Right lobe of liver (tissue), 6 donors: Measurements from ENCODE around the gene MGAT2. TPM values are rescaled to one million over a fixed set of nuclear protein-coding genes. Genes with fewer than 3 reads are reported as not detected.

Experiments used
- ATAC-seq, 4 donors: fragments of 200-7000 bp; cut with Tn5 transposase; one replicate each; pipeline ENCODE4 v1.9.1; 2020; ENCODE audit warnings: mild to moderate bottlenecking in 4 of 4, moderate library complexity in 4 of 4
- DNase-seq, 3 donors: peaks; one replicate each; pipeline ENCODE4 v3.0.0-alpha.2; 2020
- H3K27ac ChIP-seq, 3 donors: fragments of 200-600 bp; one replicate each; pipeline ENCODE4 v1.8.0; 2022
- H3K27me3 ChIP-seq, 2 donors: fragments of 200-600 bp; one replicate each; pipeline ENCODE4 v1.8.0; 2022
- H3K36me3 ChIP-seq, 4 donors: fragments of 200-600 bp; sonication (generic) in 1 of 4; one replicate each; pipeline versions ENCODE4 v1.5.1 to v1.8.0; 2017 to 2022; ENCODE audit warnings: control low read depth in 1 of 4
- H3K4me1 ChIP-seq, 4 donors: fragments of 200-600 bp; sonication (generic) in 1 of 4; one replicate each; pipeline versions ENCODE4 v1.5.1 to v1.8.0; 2017 to 2022; ENCODE audit warnings: control low read depth in 1 of 4
- H3K4me3 ChIP-seq, 3 donors: fragments of 200-600 bp; one replicate each; pipeline ENCODE4 v1.8.0; 2022
- H3K9me3 ChIP-seq, 4 donors: fragments of 200-600 bp; sonication (generic) in 1 of 4; one replicate each; pipeline versions ENCODE4 v1.5.1 to v1.8.0; 2017 to 2022; ENCODE audit warnings: control low read depth in 1 of 4
- POLR2A ChIP-seq: fragments of 450-650 bp; IDR thresholded peaks from one replicate; pipeline ENCODE4 v1.6.1; 2017; ENCODE audit warnings: antibody characterized with exemption, mild to moderate bottlenecking
- WGBS: methylation state at CpG from one replicate; pipeline ENCODE4 v1.1.6; 2018; ENCODE audit warnings: low coverage, low lambda C conversion rate; ENCODE audit not compliant: insufficient coverage; ENCODE audit errors: missing lambda C conversion rate; 5-methylcytosine and 5-hydroxymethylcytosine counted together
- intact Hi-C, 2 donors: fragments of 100-400 bp; cut with DNase I; formaldehyde crosslinking; loops; one replicate each; pipeline versions ENCODE4 v1.11.2 to v1.14.1; 2022
- long read RNA-seq: library from polyadenylated mRNA; unstranded; transcript quantifications from one replicate; pipeline ENCODE4 v2.0.0, GENCODE V29; 2019
- total RNA-seq, 6 experiments: library from RNA; depleted of rRNA in 2 of 6; stranded (reverse); fragments of >200 nt in 2 of 6; fragmentation: NEBNext Ultra II Directional in 3 of 6; extraction: Animal tissue kit (Norgen Biotek cat#: 25700) in 3 of 6; gene quantifications; one replicate each; pipeline versions ENCODE4 v1.1.0 to v1.2.4, GENCODE V29; 2016 to 2023
- TF ChIP-seq, protein P1 (sequence below), 4 donors: fragments of 200-600 bp in 3 of 4; fragments of 450-650 bp in 1 of 4; IDR thresholded peaks; one replicate each; pipeline versions ENCODE4 v1.5.1 to v1.8.0; 2016 to 2022; ENCODE audit warnings: antibody characterized with exemption in 4 of 4, mild to moderate bottlenecking in 2 of 4
- donor health status: DM: no; HTN: yes; CAD: no.
- donor health status: DM: no; HTN: no; CAD: no.
- donor health status: DM: no; HTN: no; CAD: no.
- donor health status: DM: no; HTN: yes; CAD: no.
- donor health status: DM: no; HTN: yes; CAD: no.

The MGAT2 gene
- 10 to 100 TPM; 26.1 to 37.0 (median 30.5) TPM for total RNA-seq
- long read RNA-seq = 0 reads

DNA sequence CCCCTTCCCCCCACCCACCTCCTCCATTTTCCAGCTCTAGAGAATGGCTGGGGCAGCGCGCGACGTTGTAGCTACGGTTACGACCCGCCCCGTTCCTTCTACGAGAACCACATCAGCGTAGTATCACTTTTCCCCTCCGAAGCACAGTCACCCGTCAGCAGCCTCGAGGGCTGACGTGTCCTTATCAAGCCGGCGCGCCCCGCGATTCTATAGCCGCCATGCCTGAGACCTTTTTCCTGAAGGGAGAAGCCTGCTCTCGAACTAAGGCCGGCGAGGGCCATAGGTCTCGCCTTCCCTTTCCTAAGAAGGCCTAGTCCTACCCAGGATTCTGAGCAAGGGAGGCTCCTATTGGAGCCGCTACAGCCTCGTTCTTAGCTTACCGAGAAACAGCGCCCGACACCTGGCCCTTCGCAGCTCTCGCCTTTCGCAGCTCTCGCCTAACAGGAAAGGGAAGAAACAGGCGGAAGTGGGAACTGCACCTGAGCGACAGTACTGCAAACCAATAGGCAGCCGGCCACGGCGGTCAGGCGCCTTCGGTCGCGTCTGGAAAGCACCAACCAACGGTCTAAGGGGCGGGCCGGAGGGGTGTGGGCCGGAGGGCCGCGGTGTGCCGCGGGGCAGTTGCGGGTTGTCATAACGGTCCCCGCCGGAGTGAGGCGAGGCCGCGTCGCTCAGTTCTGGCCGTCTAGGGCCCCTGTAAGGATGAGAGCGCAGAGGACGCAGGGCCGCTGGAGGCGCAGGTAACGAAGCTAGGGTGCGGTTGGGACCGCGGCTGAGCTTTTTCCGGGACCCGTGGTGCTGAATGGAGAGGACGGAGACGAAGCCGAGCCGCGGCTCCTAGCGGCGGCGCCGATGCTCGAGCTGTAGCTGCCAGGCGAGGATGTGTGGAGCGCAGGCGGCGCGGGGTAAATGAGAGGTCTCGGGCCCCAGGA is at the start of gene MGAT2, which contains the start of gene RPL36AL:
TSS of gene MGAT2 (plus strand) at position 618 of the 932 bp plus-strand sequence. CDS start 470 bp downstream, outside the sequence.
TSS of gene RPL36AL (minus strand) at position 445 of the 932 bp plus-strand sequence. CDS start 1,522 bp downstream, outside the sequence.
- peak; percentile 94 to 99 (median 96) for ATAC-seq
- Histone ChIP-seq H3K27ac (peak within 1 kb of the TSS; percentile 81 to 96 (median 88)), H3K4me1 (peaks cover 0 to 25% (median 3%) of the 10 kb centered on the region in 4 donors), H3K4me3 (peak within 1 kb of the TSS; percentile 92 to 97 (median 95)), H3K9me3 (no peaks in the 10 kb centered on the region), H3K36me3 (peaks cover 0 to 13% (median 7%) of the 10 kb centered on the region in 4 donors), H3K27me3 (no peaks in the 10 kb centered on the region)
- TF ChIP-seq, protein P1, sequence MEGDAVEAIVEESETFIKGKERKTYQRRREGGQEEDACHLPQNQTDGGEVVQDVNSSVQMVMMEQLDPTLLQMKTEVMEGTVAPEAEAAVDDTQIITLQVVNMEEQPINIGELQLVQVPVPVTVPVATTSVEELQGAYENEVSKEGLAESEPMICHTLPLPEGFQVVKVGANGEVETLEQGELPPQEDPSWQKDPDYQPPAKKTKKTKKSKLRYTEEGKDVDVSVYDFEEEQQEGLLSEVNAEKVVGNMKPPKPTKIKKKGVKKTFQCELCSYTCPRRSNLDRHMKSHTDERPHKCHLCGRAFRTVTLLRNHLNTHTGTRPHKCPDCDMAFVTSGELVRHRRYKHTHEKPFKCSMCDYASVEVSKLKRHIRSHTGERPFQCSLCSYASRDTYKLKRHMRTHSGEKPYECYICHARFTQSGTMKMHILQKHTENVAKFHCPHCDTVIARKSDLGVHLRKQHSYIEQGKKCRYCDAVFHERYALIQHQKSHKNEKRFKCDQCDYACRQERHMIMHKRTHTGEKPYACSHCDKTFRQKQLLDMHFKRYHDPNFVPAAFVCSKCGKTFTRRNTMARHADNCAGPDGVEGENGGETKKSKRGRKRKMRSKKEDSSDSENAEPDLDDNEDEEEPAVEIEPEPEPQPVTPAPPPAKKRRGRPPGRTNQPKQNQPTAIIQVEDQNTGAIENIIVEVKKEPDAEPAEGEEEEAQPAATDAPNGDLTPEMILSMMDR (IDR thresholded peaks at IDR 0.05) = peak in 2 of 4 donors; percentile 16 to 29
- TF ChIP-seq POLR2A = peak; percentile 99
- WGBS = 0% methylated on average over 31 of the region's 85 CpGs
- intact Hi-C loops = no loop called here
- DNase-seq = peak; percentile 99 to 100 (median 100)

DNA sequence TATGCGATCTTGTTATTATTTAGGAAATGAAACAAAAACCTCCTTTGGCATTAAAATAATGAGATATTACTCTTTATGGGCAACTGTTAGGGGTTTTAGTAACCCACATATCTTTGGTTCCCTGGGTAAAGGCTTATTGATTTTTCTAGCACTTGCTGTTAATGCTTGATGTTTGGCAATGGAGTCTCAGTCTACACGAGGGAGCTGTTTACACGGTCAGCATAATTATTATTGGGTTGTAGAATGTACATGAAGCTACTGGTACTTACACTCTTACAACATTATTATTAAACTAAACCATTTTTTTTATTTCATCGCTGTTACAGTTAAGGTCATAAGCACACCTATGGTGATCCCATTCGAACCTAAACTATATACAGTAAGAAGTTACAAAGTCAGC is 46.6 kb upstream of the MGAT2 start:
- TF ChIP-seq, protein P1 (IDR thresholded peaks at IDR 0.05) = no peak
- no peak for TF ChIP-seq POLR2A
- WGBS = 77% methylated on average over 5 of the region's 5 CpGs
- Histone ChIP-seq H3K36me3 (peaks cover 0 to 16% (median 5%) of the 10 kb centered on the region in 4 donors), H3K27me3 (no peaks in the 10 kb centered on the region), H3K27ac (no peak overlapping the region), H3K4me1 (no peaks in the 10 kb centered on the region), H3K4me3 (no peak overlapping the region), H3K9me3 (no peaks in the 10 kb centered on the region)
- intact Hi-C loops = no loop called here
- peak in 1 of 4 donors; percentile 25 for ATAC-seq
- no peak for DNase-seq

DNA sequence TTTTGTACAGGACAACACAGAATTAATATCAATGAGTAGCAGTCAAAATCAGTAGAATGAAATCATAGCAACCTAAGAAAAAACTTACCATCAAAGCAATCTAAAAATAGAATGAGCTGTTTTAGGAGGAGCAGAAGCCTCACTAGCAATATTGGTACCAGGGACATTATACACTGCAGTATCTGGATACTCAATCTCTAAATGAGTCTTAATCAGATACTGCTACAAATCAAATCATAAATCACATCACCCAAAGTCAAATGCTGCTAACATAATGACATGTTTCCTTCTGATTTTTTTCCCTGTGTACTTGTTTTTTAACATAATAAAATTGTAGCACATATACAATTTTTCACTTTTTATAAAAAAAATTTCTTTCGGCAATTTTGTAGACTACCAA is 42.5 kb upstream of the MGAT2 start:
- no peaks in the 10 kb centered on the region for H3K9me3 ChIP-seq

DNA sequence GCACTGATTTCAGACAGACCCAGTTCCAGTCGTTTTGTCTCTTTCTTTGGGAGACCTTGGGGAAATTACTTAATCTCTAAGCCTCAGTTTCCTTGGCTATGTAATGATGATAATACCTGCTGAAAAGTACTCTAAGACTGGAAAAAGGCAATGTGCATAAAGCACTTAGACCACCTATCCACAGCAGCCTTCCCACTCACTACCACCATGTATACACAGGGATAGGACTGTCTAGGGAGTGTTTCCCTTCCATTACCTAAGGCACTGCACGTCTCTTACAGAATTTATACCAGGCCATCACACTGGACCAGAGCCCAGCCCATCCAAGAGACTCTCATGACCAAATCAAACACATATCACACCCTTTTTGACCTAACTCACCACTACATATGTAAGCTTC is 40.8 kb upstream of the MGAT2 start:
- no peak for ATAC-seq
- Histone ChIP-seq H3K27ac (no peak overlapping the region), H3K4me1 (peaks cover 0 to 20% (median 4%) of the 10 kb centered on the region in 4 donors), H3K9me3 (no peaks in the 10 kb centered on the region), H3K27me3 (no peaks in the 10 kb centered on the region), H3K36me3 (peaks cover 0 to 41% (median 13%) of the 10 kb centered on the region in 4 donors), H3K4me3 (no peak overlapping the region)
- DNase-seq = no peak
- intact Hi-C loops = no loop called here
- WGBS = 100% methylated on average over 2 of the region's 2 CpGs
- no peak for TF ChIP-seq POLR2A
- TF ChIP-seq, protein P1 (IDR thresholded peaks at IDR 0.05) = no peak

More for the DNA sequence above, 42.5 kb upstream of the MGAT2 start:
- Histone ChIP-seq H3K4me1 (peaks cover 0 to 3% (median 0%) of the 10 kb centered on the region in 4 donors), H3K36me3 (peaks cover 0 to 26% (median 9%) of the 10 kb centered on the region in 4 donors), H3K27ac (no peak overlapping the region), H3K27me3 (no peaks in the 10 kb centered on the region), H3K4me3 (no peak overlapping the region)
- intact Hi-C loops = no loop called here
- no peak for ATAC-seq
- WGBS = 80% methylated on average over 1 of the region's 1 CpG
- TF ChIP-seq POLR2A = no peak
- TF ChIP-seq, protein P1 (IDR thresholded peaks at IDR 0.05) = no peak
- DNase-seq = no peak
